Psoas muscle (tissue), 8 donors: ENCODE results near the gene CNNM4. TPM values are rescaled to one million over a fixed set of nuclear protein-coding genes. Genes with fewer than 3 reads are reported as not detected.

Source experiments
- ATAC-seq, 4 donors: fragments of 200-7000 bp; cut with Tn5 transposase; one replicate each; pipeline ENCODE4 v1.9.1; 2020; ENCODE audit warnings: moderate library complexity in 3 of 4, mild to moderate bottlenecking in 2 of 4
- DNase-seq, 2 donors: peaks; one replicate each; pipeline ENCODE4 v3.0.0-alpha.2; 2020
- H3K27ac ChIP-seq: fragments of 200-600 bp; one replicate; pipeline ENCODE4 v1.8.0; 2022
- H3K27me3 ChIP-seq, 3 donors: fragments of 200-600 bp in 1 of 3; one replicate each; pipeline versions ENCODE4 v1.6.1 to v1.8.0; 2013 to 2022; ENCODE audit warnings: low read length in 2 of 3, mild to moderate bottlenecking in 2 of 3, moderate library complexity in 1 of 3; ENCODE audit not compliant: insufficient read depth in 3 of 3
- H3K36me3 ChIP-seq, 2 donors: fragments of 200-600 bp in 1 of 2; one replicate each; pipeline versions ENCODE4 v1.6.1 to v1.8.0; 2013 to 2022; ENCODE audit warnings: low read depth in 1 of 2, mild to moderate bottlenecking in 1 of 2, moderate library complexity in 1 of 2; ENCODE audit not compliant: insufficient read depth in 1 of 2
- H3K4me1 ChIP-seq: fragments of 200-600 bp; one replicate; pipeline ENCODE4 v1.8.0; 2022
- H3K4me3 ChIP-seq: fragments of 200-600 bp; one replicate; pipeline ENCODE4 v1.8.0; 2022; ENCODE audit warnings: mild to moderate bottlenecking
- H3K9me3 ChIP-seq: fragments of 200-600 bp; one replicate; pipeline ENCODE4 v1.8.0; 2022
- WGBS, 3 donors: extraction: QIAGEN DNeasy Blood & Tissue Kit; methylation state at CpG; one replicate each; pipeline versions ENCODE4 v1.1.6 to v1.1.7; 2013; 5-methylcytosine and 5-hydroxymethylcytosine counted together
- intact Hi-C, 2 donors: fragments of 100-400 bp; cut with DNase I; formaldehyde crosslinking; loops; one replicate each; pipeline versions ENCODE4 v1.11.0 to v1.14.2; 2022
- polyA plus RNA-seq, 3 donors: library from polyadenylated mRNA; stranded (reverse); fragments of 200-250 nt; gene quantifications; one replicate each; pipeline ENCODE4 v1.2.3, GENCODE V29; 2013
- total RNA-seq, 4 donors: library from RNA; stranded (reverse); fragmentation: NEBNext Ultra II Directional in 2 of 4; extraction: Animal tissue kit (Norgen Biotek cat#: 25700) in 2 of 4; gene quantifications; one replicate each; pipeline versions ENCODE4 v1.2.1 to v1.2.4, GENCODE V29; 2021 to 2023
- TF ChIP-seq, protein P1 (sequence below): fragments of 200-600 bp; IDR thresholded peaks from one replicate; pipeline ENCODE4 v1.8.0; 2022; ENCODE audit warnings: antibody characterized with exemption
- donor health status: healthy with polysubstance abuse.
- donor health status: DM: no; HTN: no; CAD: no; lungs with moderate emphysema.
- donor health status: Bipolar disorder and iron deficiency.
- donor health status: healthy.
- donor health status: DM: yes; HTN: yes; CAD: no.
- donor health status: DM: no; HTN: no; CAD: no.
- donor health status: DM: no; HTN: no; CAD: no.
- donor health status: DM: yes; HTN: yes; CAD: no.

CNNM4 gene
- total and polyA plus RNA-seq, 7 donors: 2.7 to 28.8 (median 12.2) TPM

DNA sequence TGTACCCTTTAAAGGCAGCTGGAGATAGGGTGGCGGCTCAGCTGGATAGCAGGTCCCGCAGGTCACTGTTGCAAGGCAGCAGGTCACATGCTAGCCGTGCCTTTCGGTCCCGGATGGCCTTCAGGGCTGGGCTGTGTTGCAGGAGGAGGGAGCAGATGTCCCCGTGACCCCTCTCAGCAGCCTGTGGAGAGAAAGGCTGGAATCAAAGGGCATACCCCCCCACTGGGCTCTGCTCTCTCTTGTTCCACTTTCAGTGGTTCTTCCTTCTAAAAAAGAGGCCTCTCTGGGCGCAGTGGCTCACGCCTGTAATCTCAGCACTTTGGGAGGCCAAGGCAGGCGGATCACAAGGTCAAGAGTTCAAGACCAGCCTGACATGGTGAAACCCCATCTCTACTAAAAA, 87.6 kb downstream of the CNNM4 start:
- WGBS, 3 donors: 76 to 78% (median 76%) methylated on average over 9 of the region's 9 CpGs
- Histone ChIP-seq H3K27ac (peak overlapping the region; percentile 33), H3K4me1 (peaks cover 14% of the 10 kb centered on the region), H3K27me3 (no peaks in the 10 kb centered on the region), H3K9me3 (no peaks in the 10 kb centered on the region), H3K4me3 (no peak overlapping the region), H3K36me3 (peaks cover 3 to 69% of the 10 kb centered on the region in 2 donors)
- intact Hi-C loops: no loop called here
- DNase-seq (no peak), ATAC-seq (no peak)
- TF ChIP-seq, protein P1, sequence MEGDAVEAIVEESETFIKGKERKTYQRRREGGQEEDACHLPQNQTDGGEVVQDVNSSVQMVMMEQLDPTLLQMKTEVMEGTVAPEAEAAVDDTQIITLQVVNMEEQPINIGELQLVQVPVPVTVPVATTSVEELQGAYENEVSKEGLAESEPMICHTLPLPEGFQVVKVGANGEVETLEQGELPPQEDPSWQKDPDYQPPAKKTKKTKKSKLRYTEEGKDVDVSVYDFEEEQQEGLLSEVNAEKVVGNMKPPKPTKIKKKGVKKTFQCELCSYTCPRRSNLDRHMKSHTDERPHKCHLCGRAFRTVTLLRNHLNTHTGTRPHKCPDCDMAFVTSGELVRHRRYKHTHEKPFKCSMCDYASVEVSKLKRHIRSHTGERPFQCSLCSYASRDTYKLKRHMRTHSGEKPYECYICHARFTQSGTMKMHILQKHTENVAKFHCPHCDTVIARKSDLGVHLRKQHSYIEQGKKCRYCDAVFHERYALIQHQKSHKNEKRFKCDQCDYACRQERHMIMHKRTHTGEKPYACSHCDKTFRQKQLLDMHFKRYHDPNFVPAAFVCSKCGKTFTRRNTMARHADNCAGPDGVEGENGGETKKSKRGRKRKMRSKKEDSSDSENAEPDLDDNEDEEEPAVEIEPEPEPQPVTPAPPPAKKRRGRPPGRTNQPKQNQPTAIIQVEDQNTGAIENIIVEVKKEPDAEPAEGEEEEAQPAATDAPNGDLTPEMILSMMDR: no peak

DNA sequence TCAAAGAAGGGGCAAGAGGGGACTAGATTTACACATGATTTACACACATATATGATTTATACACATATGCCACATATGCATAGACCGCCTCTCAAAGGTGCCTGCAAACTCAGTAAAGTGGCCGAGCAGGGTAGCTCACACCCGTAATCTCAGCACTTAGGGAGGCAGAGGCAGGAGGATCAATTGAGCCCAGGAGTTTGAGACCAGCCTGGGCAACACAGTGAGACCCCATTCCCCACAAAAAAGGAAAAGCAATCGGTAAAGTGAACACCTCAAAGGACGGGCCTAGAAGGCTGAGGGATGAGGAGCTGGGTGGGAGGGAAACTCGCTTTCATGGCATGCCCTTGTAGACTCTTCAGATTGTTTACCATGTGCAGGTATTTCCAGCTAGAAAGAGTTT, 92.0 kb downstream of the CNNM4 start:
- H3K27ac ChIP-seq: no peak overlapping the region
- WGBS, 3 donors: 96% methylated on average over 6 of the region's 6 CpGs
- H3K4me1 ChIP-seq: peaks cover 8% of the 10 kb centered on the region
- no peaks in the 10 kb centered on the region for H3K27me3 ChIP-seq
- H3K36me3 ChIP-seq: peaks cover 3 to 67% of the 10 kb centered on the region in 2 donors
- no peak overlapping the region for H3K4me3 ChIP-seq
- intact Hi-C loops: no loop called here
- peak in 1 of 2 donors; percentile 10 for DNase-seq
- TF ChIP-seq, protein P1: no peak
- H3K9me3 ChIP-seq: no peaks in the 10 kb centered on the region
- ATAC-seq: no peak

DNA sequence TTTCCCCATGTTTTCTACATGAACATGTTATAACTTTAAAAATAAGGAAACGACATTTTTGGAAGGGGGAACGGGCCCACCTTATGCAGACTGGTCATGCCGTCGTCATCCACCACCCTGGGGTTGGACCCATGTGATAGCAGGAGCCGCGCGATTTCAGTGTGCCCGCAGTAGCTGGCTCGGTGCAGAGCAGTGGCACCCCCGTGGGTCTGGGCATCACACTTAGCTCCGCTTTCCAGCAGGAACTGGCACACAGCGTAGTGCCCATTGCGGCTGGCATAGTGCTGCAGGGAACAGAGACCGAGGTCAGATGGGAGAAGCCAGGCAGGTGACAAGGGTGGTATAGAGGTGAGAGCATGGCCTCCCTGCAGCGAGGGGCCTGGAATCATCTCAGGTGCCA, 92.6 kb downstream of the CNNM4 start:
- H3K4me3 ChIP-seq: no peak overlapping the region
- no peak overlapping the region for H3K27ac ChIP-seq
- WGBS, 3 donors: 86 to 92% (median 86%) methylated on average over 15 of the region's 15 CpGs
- DNase-seq: peak in 1 of 2 donors; percentile 36
- intact Hi-C loops: no loop called here
- peaks cover 8% of the 10 kb centered on the region for H3K4me1 ChIP-seq
- TF ChIP-seq, protein P1: no peak
- H3K27me3 ChIP-seq: no peaks in the 10 kb centered on the region
- peaks cover 3 to 61% of the 10 kb centered on the region in 2 donors for H3K36me3 ChIP-seq
- no peaks in the 10 kb centered on the region for H3K9me3 ChIP-seq
- ATAC-seq: no peak

DNA sequence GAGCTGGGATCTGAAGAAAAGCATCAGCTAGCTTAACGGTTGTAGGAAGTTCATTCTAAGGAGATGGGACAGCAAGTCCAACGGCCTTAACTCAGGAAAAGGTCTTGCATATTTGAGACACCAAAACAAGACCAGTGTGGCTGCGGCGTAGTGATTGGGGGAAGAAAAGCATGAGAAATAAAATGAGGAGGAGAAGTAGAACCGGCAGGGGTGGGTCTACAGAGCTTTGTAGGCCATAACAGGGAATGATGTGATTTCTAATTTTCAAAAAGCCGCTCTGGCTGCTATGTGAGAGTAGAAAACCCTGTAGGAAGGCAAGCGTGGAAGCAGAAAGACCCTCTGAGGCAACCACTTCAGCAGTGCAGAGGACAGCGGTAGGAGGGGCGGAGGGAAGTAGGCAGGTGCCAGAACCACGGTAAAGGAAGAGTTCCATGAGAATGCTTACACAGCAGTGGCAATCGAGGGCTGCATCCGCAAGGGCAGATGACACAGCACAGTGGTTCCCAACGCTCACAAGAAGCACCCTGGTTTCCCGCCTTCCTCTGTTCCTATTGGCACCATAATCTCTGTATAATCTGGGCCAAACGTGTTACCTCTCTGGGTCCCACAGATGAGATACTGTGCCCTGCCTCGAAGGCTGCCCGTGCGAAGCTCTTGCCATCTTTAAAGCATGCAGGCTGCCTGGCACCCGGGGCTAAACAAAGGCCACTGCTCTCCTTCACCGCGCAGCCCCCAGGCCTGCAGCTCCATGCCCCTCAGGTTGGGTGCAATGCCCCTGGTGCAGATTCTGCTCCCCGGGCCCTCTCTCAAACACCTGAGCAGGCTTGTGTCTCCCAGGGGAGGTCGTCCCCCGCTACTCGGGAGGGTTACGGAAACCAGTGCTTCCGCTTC, 96.3 kb downstream of the CNNM4 start:
- DNase-seq (peak in 1 of 2 donors; percentile 43), ATAC-seq (peak in 2 of 4 donors; percentile 4 to 20)
- peaks cover 17% of the 10 kb centered on the region for H3K4me1 ChIP-seq

More for the DNA sequence above, 96.3 kb downstream of the CNNM4 start:
- Histone ChIP-seq H3K4me3 (peak overlapping the region; percentile 88), H3K27ac (peak overlapping the region; percentile 84), H3K9me3 (no peaks in the 10 kb centered on the region), H3K27me3 (no peaks in the 10 kb centered on the region), H3K36me3 (peaks cover 3 to 46% of the 10 kb centered on the region in 2 donors)
- WGBS, 3 donors: 14 to 18% (median 16%) methylated on average over 27 of the region's 27 CpGs
- intact Hi-C loops: no loop called here
- TF ChIP-seq, protein P1: no peak
